DOHH2 (cell line): ENCODE measurements around the gene SCN4A.
"Not testable (repeated sequence)": the region's sequence is repeated elsewhere in the genome, so short reads cannot be mapped to it uniquely, and the experiment has no call there.

Experiments
- CTCF ChIP-seq: fragments of 200-600 bp; sonication (generic); IDR thresholded peaks from one replicate; pipeline ENCODE4 v1.5.1; 2014; ENCODE audit warnings: antibody characterized with exemption, mild to moderate bottlenecking, low read depth, low read length; ENCODE audit not compliant: poor library complexity, severe bottlenecking
- EZH2phosphoT487 ChIP-seq: fragments of 200-600 bp; sonication (generic); IDR thresholded peaks from 2 replicates; pipeline ENCODE4 v1.6.1; 2017; ENCODE audit warnings: borderline replicate concordance, mild to moderate bottlenecking, antibody characterized with exemption, low read length, moderate library complexity, mixed read lengths

GRCh38 chr17:63982641-63983040 is 9.9 kb upstream of the SCN4A start:
- TF ChIP-seq CTCF, EZH2phosphoT487: not testable (repeated sequence)
